Ishikawa (cell line): ENCODE measurements around the gene CLSTN2.

Experiments used
- CEBPB ChIP-seq: IDR thresholded peaks from 2 replicates; pipeline ENCODE4 v1.6.1; 2012
- CREB1 ChIP-seq: IDR thresholded peaks from 2 replicates; pipeline ENCODE4 v1.6.1; 2012; ENCODE audit warnings: low read depth
- EGR1 ChIP-seq: IDR thresholded peaks from 2 replicates; pipeline ENCODE4 v1.6.1; 2012
- EP300 ChIP-seq: IDR thresholded peaks from 2 replicates; pipeline ENCODE4 v1.6.1; 2012; ENCODE audit warnings: borderline replicate concordance
- FOXM1 ChIP-seq: IDR thresholded peaks from 2 replicates; pipeline ENCODE4 v1.6.1; 2012; ENCODE audit warnings: low read depth, borderline replicate concordance
- NFIC ChIP-seq: IDR thresholded peaks from 2 replicates; pipeline ENCODE4 v1.6.1; 2012
- RAD21 ChIP-seq: IDR thresholded peaks from 2 replicates; pipeline ENCODE4 v1.6.1; 2012; ENCODE audit warnings: low read depth
- TAF1 ChIP-seq: IDR thresholded peaks from 2 replicates; pipeline ENCODE4 v1.6.1; 2012; ENCODE audit warnings: low read depth, mild to moderate bottlenecking
- TCF12 ChIP-seq: IDR thresholded peaks from 2 replicates; pipeline ENCODE4 v1.6.1; 2012; ENCODE audit warnings: low read depth
- TEAD4 ChIP-seq: IDR thresholded peaks from 2 replicates; pipeline ENCODE4 v1.6.1; 2012
- YY1 ChIP-seq: IDR thresholded peaks from 2 replicates; pipeline ENCODE4 v1.6.1; 2012; ENCODE audit warnings: low read depth
- ZBTB7A ChIP-seq: IDR thresholded peaks from 2 replicates; pipeline ENCODE4 v1.6.1; 2012; ENCODE audit warnings: low read depth
- TF ChIP-seq, protein P1 (sequence below): IDR thresholded peaks from 2 replicates; pipeline ENCODE4 v1.6.1; 2012
- TF ChIP-seq, protein P2 (sequence below): IDR thresholded peaks from 2 replicates; pipeline ENCODE4 v1.6.1; 2012; ENCODE audit warnings: low read depth, mild to moderate bottlenecking
- TF ChIP-seq, protein P3 (sequence below): IDR thresholded peaks from 2 replicates; pipeline ENCODE4 v1.6.1; 2012

CLSTN2 gene

DNA sequence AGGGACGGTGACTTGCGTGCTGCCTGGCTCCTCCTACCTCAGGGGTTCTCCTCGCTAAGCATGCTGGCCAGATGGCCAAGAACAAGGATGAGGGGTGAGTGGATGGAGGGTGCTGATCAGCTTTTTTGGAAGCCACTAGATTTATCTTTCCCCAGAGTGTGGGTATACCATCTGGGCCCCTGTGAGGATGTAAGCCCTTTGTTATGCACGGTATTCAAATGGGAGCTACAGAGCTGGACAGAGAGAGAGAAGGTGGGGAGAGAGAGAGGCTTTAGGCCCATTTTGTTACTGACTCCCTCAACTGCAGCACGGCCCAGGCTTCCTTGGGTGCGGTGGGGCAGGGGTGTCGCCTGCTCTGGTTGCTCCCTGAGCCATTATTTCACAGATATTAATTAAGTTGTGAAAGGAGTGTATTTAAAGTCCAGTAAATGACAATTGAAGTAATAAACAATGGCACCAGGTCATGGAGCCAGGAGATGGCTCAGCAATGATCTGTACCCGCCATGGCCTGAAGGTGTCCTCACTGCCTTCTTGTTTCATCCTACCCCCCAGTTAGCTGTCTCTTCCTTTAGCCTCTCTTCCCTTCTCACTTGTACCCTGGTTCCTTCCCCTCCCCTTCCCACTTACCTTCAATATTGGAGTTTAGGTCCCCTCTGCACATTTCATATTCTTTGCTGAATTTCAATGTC is 158.0 kb downstream of the CLSTN2 start:
- no peak for TF ChIP-seq CREB1
- TF ChIP-seq, protein P1, sequence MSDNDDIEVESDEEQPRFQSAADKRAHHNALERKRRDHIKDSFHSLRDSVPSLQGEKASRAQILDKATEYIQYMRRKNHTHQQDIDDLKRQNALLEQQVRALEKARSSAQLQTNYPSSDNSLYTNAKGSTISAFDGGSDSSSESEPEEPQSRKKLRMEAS: no peak
- no peak for TF ChIP-seq FOXM1
- no peak for TF ChIP-seq TEAD4
- TF ChIP-seq YY1: no peak
- TF ChIP-seq TCF12: no peak
- no peak for TF ChIP-seq NFIC
- TF ChIP-seq, protein P2, sequence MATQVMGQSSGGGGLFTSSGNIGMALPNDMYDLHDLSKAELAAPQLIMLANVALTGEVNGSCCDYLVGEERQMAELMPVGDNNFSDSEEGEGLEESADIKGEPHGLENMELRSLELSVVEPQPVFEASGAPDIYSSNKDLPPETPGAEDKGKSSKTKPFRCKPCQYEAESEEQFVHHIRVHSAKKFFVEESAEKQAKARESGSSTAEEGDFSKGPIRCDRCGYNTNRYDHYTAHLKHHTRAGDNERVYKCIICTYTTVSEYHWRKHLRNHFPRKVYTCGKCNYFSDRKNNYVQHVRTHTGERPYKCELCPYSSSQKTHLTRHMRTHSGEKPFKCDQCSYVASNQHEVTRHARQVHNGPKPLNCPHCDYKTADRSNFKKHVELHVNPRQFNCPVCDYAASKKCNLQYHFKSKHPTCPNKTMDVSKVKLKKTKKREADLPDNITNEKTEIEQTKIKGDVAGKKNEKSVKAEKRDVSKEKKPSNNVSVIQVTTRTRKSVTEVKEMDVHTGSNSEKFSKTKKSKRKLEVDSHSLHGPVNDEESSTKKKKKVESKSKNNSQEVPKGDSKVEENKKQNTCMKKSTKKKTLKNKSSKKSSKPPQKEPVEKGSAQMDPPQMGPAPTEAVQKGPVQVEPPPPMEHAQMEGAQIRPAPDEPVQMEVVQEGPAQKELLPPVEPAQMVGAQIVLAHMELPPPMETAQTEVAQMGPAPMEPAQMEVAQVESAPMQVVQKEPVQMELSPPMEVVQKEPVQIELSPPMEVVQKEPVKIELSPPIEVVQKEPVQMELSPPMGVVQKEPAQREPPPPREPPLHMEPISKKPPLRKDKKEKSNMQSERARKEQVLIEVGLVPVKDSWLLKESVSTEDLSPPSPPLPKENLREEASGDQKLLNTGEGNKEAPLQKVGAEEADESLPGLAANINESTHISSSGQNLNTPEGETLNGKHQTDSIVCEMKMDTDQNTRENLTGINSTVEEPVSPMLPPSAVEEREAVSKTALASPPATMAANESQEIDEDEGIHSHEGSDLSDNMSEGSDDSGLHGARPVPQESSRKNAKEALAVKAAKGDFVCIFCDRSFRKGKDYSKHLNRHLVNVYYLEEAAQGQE: no peak
- TF ChIP-seq EGR1: no peak
- no peak for TF ChIP-seq CEBPB
- TF ChIP-seq TAF1: no peak
- TF ChIP-seq RAD21: no peak
- TF ChIP-seq ZBTB7A: no peak
- TF ChIP-seq, protein P3, sequence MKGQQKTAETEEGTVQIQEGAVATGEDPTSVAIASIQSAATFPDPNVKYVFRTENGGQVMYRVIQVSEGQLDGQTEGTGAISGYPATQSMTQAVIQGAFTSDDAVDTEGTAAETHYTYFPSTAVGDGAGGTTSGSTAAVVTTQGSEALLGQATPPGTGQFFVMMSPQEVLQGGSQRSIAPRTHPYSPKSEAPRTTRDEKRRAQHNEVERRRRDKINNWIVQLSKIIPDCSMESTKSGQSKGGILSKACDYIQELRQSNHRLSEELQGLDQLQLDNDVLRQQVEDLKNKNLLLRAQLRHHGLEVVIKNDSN: no peak
- TF ChIP-seq EP300: no peak

DNA sequence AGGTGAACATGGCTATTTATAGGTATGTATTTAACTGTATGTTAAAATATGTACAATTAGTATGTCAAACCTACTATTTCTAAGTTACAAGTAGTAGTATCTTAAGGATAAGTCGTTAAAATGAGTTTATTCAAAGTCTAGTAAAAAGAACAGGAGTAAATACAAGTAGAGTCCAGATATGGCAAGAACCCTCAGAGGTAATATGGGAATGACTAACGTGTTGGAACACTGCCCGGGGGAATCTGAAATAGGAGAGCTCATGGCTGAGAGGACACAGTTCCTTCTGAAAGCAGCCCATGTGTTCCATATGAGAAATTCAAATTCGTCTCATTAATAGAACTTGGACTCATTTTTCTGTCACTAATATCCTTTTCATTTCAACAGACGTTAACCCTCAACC is 158.8 kb downstream of the CLSTN2 start:
- TF ChIP-seq, protein P3: no peak
- TF ChIP-seq TEAD4 (no peak), CREB1 (no peak)

DNA sequence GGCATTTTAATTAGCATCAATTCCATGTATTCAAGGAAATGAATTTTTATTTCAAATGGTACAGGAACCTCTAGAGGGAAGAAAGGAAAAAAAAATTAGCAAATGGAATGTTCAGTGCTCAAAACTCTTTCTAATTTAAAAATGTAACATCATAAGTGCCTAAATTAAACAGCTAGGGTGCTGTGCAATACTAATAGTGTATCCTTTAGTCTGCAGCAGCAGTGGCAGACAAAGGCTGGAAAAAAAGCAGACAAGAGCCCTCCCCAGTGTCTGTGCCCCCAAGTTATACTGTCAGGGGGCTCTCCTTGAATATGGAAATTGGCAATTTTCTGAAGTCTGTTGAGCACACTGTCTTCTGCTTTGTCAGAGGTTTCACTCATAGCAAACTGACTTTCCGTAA is 159.5 kb downstream of the CLSTN2 start:
- TF ChIP-seq FOXM1 (no peak), TEAD4 (no peak), TCF12 (no peak), EGR1 (no peak), ZBTB7A (no peak), TAF1 (no peak), RAD21 (no peak), EP300 (no peak), NFIC (no peak), YY1 (no peak), CREB1 (no peak), CEBPB (no peak)
- TF ChIP-seq, protein P3: no peak
- TF ChIP-seq, protein P1: no peak
- TF ChIP-seq, protein P2: no peak

DNA sequence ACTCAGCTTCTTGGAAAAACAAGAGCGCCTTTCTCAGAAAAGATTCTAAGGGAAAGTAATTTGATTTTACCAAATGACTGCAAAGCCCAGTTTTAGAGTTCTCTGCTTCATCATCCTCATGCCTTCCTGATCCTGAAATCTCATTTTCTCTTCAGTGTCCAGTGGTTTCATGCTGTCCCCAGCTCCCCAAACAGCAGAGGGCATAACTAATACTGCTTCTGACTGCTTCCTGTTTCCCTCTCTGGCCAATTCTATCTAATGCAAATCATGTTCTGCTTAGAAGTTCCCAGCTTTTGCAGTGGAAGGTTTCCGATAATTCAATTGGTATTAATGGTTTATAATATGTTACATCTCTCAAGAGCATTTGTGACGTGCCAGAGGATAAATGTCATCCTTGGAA is 161.1 kb downstream of the CLSTN2 start:
- TF ChIP-seq YY1: no peak
- no peak for TF ChIP-seq TEAD4
- no peak for TF ChIP-seq TCF12
- no peak for TF ChIP-seq RAD21
- TF ChIP-seq, protein P2: no peak
- TF ChIP-seq EGR1: no peak
- TF ChIP-seq NFIC: no peak
- no peak for TF ChIP-seq CREB1
- TF ChIP-seq, protein P3: no peak
